ENCODE results near the gene NCKAP5.
"Not testable (repeated sequence)": the region's sequence is repeated elsewhere in the genome, so short reads cannot be mapped to it uniquely, and the experiment has no call there.

The NCKAP5 gene

DNA sequence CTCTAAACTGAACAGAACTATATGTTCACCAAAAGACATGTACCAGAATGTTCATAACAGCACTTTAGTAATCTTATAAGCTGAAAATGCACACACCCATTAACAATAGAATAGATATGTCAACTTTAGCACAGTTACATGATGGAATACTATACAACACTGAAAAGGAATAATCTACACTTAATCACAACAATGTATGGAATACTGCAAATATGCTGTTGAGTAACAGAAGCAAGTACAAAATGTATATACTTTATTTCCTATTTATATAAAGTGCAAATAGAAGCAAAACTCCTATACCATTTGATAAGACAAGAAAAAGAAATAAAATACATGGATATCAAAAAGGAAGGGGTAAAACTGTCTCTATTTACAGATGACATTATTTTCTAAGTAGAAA is 352.8 kb downstream of the NCKAP5 start:
- TF ChIP-seq JUND (IDR thresholded peaks at IDR 0.05; ENCODE audit: low read depth), result no peak
- in situ Hi-C loops (cut with HindIII; ENCODE audit: low pct_unique_long_range_greater_than_20kb, low sequenced_read_pairs), result no loop called here
- DNase-seq (ENCODE audit: low read depth in 1 of 2, low spot score in 1 of 2), result no peak

DNA sequence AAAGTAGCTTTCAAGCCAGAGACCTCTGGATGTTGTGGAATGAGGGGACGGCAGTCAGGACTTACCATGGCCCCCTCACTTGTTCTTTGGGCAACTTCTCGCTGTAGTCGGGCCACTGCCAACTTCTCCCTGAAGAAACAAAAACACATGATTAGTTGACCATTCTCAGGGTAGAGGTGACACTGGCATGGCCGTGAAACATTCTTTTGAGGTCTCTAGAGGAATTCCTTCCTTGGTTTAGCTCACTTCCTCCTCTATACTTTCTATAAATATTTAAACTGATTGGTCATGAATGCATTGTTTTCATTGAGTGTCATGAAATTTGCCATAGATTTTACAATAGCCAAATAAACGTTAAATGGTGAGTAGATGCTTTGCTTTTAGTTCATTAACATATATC is 354.6 kb downstream of the NCKAP5 start:
- DNase-seq (ENCODE audit: low read depth in 1 of 2, low spot score in 1 of 2), result no peak
- in situ Hi-C loops (cut with HindIII; ENCODE audit: low pct_unique_long_range_greater_than_20kb, low sequenced_read_pairs), result no loop called here
- TF ChIP-seq JUND (IDR thresholded peaks at IDR 0.05; ENCODE audit: low read depth), result no peak

DNA sequence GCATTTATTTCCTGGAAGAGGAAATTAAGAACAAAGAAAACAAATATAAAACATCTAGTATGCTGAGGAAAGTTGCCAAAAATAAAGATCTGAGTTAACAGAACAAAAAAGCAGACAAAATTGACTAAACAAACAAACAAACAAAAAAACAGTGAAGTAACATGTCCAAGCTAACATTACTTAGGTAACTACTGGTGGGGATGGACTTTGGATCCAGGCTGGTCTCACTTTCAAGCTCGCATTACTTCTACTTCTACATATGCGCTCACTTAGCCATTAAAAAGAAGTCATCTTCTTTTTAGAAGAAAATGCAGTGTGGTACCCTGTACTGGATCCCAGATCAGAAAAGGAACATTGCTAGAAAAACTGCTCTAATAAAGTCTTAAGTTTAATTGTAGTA is 358.9 kb downstream of the NCKAP5 start:
- in situ Hi-C loops (cut with HindIII; ENCODE audit: low pct_unique_long_range_greater_than_20kb, low sequenced_read_pairs), result no loop called here
- TF ChIP-seq JUND (IDR thresholded peaks at IDR 0.05; ENCODE audit: low read depth), result no peak
- DNase-seq (ENCODE audit: low read depth in 1 of 2, low spot score in 1 of 2), result no peak

DNA sequence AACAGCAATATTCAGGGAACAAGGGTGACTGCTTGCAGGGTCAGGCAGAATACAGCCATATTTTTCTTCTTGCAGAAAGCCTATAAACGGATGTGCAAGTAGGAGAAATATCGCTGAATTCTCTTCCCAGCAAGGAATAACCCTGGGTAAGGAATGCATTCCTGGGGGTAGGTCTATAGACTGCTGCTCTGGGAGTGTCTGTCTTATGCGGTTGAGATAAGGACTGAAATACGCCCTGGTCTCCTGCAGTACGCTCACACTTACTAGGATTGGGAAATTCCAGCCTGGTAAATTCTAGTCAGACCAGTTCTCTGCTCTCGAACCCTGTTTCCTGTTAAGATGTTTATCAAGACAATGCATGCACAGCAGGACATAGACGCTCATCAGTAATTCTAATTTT is 361.6 kb downstream of the NCKAP5 start:
- in situ Hi-C loops (cut with HindIII; ENCODE audit: low pct_unique_long_range_greater_than_20kb, low sequenced_read_pairs); DNase-seq (ENCODE audit: low read depth in 1 of 2, low spot score in 1 of 2): not testable (repeated sequence)

DNA sequence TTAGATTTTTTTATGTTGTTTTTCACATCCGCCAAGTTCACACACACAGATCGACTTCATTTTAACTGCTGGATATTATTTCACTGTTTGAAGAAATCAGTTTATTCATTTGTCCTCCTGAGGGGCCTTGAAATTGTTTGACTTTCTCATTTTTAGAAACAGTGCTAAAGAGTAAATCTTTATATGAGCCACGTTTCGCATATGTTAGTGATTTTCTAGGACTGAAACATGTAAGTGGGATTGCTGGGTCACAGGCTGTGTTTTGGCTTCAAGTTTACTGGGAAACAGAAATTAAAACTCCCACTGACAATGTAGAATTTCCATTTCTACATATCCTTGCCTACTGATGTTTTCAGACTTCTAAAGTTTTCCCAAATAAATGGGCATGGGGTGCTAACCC is 363.8 kb downstream of the NCKAP5 start:
- DNase-seq (ENCODE audit: low read depth in 1 of 2, low spot score in 1 of 2), result no peak
- TF ChIP-seq JUND (IDR thresholded peaks at IDR 0.05; ENCODE audit: low read depth), result no peak
- in situ Hi-C loops (cut with HindIII; ENCODE audit: low pct_unique_long_range_greater_than_20kb, low sequenced_read_pairs), result no loop called here

DNA sequence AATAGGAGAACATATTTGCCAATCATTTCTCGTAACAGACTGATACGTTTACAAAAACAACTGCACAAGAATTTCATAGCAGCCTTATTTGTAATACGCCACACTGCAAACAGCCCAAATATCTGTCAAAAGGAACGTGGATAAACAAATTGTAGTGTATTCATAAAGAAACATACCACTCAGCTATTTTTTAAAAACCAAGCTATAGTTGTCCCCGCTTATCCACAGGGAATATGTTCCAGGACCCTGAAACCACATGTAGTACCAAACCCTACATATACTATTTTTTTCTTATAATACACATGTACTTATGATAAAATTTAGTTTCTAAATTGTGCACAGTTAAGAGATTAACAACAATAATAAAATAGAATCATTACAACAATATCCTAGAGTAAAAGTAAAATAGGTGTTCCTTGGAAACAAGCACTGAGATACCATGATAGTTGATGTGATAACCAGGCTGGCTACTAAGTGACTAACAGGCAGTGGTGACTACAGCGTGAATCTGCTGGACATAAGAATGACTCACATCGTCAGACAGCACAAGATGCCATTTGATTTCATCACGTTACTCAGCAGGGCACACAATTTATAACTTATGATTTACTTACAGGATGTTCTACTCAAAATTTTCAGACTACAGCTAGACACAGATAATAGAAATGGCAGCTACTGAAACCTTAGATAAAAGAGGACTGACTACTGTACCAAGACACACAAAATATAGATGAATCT is 367.4 kb downstream of the NCKAP5 start:
- TF ChIP-seq JUND (IDR thresholded peaks at IDR 0.05; ENCODE audit: low read depth), result no peak
- in situ Hi-C loops (cut with HindIII; ENCODE audit: low pct_unique_long_range_greater_than_20kb, low sequenced_read_pairs), result no loop called here
- DNase-seq (ENCODE audit: low read depth in 1 of 2, low spot score in 1 of 2), result no peak

DNA sequence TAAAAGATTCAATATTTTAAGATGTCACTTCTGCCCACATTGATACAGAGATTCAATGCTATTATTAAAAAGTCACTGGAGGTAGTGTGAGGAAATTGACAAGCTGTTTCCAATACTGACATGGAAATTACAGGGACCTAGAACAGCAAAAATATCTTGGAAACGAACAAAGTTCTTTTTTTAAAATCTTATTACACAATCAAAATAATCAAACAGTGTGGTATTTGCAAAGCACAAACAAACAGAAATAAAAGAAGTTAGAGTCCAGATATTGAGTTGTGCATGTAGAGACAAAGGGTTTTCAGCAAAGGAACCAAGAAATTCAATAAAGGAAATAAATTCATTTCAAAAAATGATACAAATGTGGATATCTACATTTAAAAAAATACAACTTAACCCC is 369.6 kb downstream of the NCKAP5 start:
- in situ Hi-C loops (cut with HindIII; ENCODE audit: low pct_unique_long_range_greater_than_20kb, low sequenced_read_pairs), result no loop called here
- TF ChIP-seq JUND (IDR thresholded peaks at IDR 0.05; ENCODE audit: low read depth), result no peak

DNA sequence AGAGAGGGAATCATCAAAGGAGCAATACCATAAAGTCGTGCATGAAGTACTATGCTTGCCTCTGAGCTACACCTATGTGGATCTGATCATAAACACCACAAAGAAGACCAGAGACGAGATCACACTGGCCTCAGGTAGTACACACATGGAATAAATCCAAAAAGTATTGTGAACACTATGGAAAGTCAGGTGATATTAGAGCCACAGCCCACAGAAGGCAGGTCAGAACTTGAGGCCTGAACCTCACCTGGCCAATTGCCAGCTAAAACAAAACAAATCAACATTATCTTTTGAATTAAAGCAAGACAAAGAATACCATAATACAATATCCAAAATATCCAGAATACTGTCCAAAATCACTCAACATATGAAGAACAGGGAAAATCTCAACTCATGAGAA is 371.1 kb downstream of the NCKAP5 start:
- in situ Hi-C loops (cut with HindIII; ENCODE audit: low pct_unique_long_range_greater_than_20kb, low sequenced_read_pairs), result no loop called here
- TF ChIP-seq JUND (IDR thresholded peaks at IDR 0.05; ENCODE audit: low read depth), result no peak
- DNase-seq (ENCODE audit: low read depth in 1 of 2, low spot score in 1 of 2), result peak in 1 of 2 experiments; percentile 2

More for the DNA sequence above, 369.6 kb downstream of the NCKAP5 start:
- DNase-seq (ENCODE audit: low read depth in 1 of 2, low spot score in 1 of 2), result no peak

DNA sequence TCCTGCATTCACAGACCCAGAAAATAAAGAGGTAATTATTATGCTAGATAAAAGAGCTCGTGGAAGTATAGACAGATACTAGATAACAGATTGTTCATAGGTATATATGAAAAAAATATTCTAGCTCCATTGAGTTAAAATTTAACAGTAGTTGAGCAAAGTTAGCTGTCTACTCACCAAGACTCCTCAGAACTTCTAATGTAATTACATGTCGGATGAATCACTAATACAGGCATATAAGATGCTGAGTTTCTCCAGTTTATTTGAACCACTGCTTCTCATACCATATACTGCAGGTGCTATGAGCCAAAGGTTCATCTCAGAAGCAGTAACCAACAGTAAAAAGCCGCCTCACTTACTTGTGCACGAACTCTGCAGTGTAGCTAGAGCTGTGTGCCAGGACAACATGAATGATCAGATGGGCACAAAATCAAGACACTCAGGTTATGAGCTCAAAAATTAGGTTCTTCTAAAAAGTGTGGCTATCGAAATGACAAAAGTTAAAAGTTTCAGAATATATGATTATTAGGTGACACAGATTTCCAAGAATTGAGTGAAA is 373.4 kb downstream of the NCKAP5 start:
- in situ Hi-C loops (cut with HindIII; ENCODE audit: low pct_unique_long_range_greater_than_20kb, low sequenced_read_pairs), result no loop called here
- DNase-seq (ENCODE audit: low read depth in 1 of 2, low spot score in 1 of 2), result no peak

DNA sequence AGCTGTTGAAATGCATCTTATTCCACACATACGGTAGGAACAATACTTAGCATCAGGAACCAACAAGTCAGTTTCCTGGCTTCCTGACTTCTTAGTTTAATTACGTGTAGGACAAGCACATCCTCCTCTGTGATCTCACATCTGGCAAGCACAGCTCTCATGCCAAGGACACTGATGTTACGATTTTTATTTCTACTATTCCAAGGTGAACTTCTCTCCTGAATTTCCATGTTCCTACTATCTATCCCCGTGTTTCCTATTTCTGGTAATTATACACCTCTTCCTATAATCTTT is 374.0 kb downstream of the NCKAP5 start:
- DNase-seq (ENCODE audit: low read depth in 1 of 2, low spot score in 1 of 2), result no peak
- in situ Hi-C loops (cut with HindIII; ENCODE audit: low pct_unique_long_range_greater_than_20kb, low sequenced_read_pairs), result no loop called here
- no peak for TF ChIP-seq JUND (IDR thresholded peaks at IDR 0.05; ENCODE audit: low read depth)

More for the DNA sequence above, 373.4 kb downstream of the NCKAP5 start:
- no peak for TF ChIP-seq JUND (IDR thresholded peaks at IDR 0.05; ENCODE audit: low read depth)

DNA sequence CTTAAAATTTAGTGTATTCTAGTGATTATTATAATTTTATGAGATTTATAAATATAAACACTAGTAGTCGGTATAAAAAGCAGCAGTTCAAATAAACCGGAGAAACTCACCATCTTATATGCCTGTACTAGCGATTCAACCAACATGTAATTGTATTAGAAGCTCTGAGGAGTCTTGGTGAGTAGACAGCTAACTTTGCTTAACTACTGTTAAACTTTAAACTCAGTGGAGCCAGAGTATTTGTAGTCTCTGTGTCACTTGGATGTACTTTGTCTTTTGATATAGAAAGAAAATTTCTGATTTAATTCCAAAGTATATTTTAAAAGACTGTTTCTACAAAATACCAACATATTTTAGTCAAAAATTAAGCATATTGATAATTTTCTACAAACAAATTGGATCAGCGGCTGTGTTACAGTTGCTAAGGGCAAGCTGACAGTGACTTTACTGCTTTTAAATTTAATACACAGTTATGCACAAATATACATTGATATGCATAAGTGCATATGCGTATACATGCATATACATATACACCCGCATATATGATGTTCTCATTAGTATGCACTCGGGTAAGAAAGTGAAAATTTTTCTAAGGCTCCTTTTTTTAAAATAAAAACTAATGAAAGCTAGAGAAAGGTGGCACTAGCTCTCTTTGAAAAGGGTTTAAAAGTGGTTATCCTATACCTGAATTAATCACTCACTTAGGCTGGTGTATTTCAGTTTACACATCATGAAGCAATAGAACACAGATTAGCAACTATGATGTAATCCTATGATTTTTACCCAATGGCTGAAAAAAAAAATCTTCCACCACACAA is 374.5 kb downstream of the NCKAP5 start:
- TF ChIP-seq JUND (IDR thresholded peaks at IDR 0.05; ENCODE audit: low read depth), result no peak
- DNase-seq (ENCODE audit: low read depth in 1 of 2, low spot score in 1 of 2), result no peak
- in situ Hi-C loops (cut with HindIII; ENCODE audit: low pct_unique_long_range_greater_than_20kb, low sequenced_read_pairs), result no loop called here

DNA sequence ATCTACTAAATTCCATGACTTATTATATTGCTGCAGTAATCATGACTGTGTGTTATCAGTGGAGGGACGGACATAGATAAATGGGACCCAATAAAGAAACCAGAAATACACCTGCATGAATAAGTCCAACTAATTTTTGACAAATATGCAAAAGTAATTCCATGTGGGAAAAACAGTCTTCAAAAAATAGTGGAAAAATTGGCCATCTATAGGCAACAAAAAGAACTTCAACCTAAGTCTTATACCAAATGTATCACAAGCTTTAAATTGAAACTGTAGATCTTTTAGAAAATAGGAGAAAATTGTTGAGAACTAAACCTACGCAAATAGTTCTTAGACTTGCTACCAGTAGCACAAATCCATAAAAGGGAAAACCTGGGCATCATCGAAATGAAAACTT is 376.2 kb downstream of the NCKAP5 start:
- no peak for TF ChIP-seq JUND (IDR thresholded peaks at IDR 0.05; ENCODE audit: low read depth)
- in situ Hi-C loops (cut with HindIII; ENCODE audit: low pct_unique_long_range_greater_than_20kb, low sequenced_read_pairs), result no loop called here
- no peak for DNase-seq (ENCODE audit: low read depth in 1 of 2, low spot score in 1 of 2)

DNA sequence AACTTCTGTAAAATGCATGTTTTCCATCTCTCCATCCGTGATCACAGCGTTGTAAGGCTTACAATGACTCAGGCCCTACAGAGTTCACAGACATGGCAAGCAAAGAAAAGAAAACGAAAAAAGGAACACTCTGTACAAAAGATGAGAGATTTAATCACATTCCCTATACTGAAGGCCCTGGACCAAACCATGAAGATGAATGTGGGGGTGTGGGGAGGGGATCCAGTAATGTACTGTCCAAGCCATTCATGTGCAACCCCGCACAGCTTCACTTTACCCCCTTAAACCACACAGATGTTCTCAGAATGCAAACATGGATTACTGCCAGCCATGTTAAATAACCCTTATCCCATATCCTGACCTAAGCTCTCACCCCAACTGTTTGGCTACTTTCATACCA is 391.1 kb downstream of the NCKAP5 start:
- no peak for DNase-seq (ENCODE audit: low read depth in 1 of 2, low spot score in 1 of 2)
- TF ChIP-seq JUND (IDR thresholded peaks at IDR 0.05; ENCODE audit: low read depth), result no peak
- in situ Hi-C loops (cut with HindIII; ENCODE audit: low pct_unique_long_range_greater_than_20kb, low sequenced_read_pairs), result no loop called here
